Measurements from ENCODE around the gene ARHGAP8. TPM values are rescaled to one million over a fixed set of nuclear protein-coding genes. Genes with fewer than 3 reads are reported as not detected.

Gene ARHGAP8
- total RNA-seq, 6 experiments from 2014 or later: not detected

GRCh38 chr22:44865193-44866057 lies 113.0 kb downstream of the ARHGAP8 start:
- H3K36me3 Mint-ChIP-seq (ENCODE audit: low read depth): peaks cover 9% of the 10 kb centered on the region; the same call in 1 of the 2 replicates
- DNase-seq: no peak
- no peak for TF ChIP-seq CTCF (IDR thresholded peaks at IDR 0.05)
- H3K4me1 Mint-ChIP-seq (ENCODE audit: low read depth): peaks cover 3% of the 10 kb centered on the region; the same call in 1 of the 2 replicates
- H3K9me3 Mint-ChIP-seq: peaks cover 27% of the 10 kb centered on the region
- no peaks in the 10 kb centered on the region; the same call in 1 of the 2 replicates for H3K27me3 Mint-ChIP-seq (ENCODE audit: insufficient read depth)
- H3K27ac Mint-ChIP-seq: no peak overlapping the region
- H3K4me3 Mint-ChIP-seq: no peak overlapping the region

DNA sequence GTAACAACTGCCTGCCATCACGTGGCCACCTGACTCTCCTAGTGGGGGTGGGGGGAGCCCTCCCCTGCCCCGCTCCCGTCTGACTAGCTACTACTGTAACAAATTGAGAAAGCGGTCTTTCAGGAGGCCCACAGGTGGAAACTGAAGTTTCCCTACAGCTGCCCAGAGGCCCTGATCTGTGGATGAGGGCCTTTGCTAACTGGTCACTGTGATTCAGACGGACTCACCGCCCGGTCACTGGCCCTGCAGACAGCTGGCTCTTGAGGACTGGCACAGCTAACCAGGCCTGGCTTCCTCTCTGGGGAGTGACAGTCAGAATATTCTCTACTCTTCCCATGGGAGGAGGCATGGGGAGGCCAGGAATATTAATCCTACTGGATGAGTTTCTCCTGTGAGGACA lies 116.8 kb downstream of the ARHGAP8 start:
- no peak for DNase-seq
- Mint-ChIP-seq H3K27ac (no peak overlapping the region), H3K36me3 (ENCODE audit: low read depth) (0 out of 2 replicates have a peak, but pooled peaks cover 2% of the 10 kb centered on the region), H3K4me3 (no peak overlapping the region), H3K4me1 (ENCODE audit: low read depth) (peaks cover 5% of the 10 kb centered on the region; the same call in 1 of the 2 replicates), H3K27me3 (ENCODE audit: insufficient read depth) (no peaks in the 10 kb centered on the region; the same call in 1 of the 2 replicates), H3K9me3 (peaks cover 17% of the 10 kb centered on the region)
- TF ChIP-seq CTCF (IDR thresholded peaks at IDR 0.05): no peak

- Mint-ChIP-seq H3K4me3 (no peak overlapping the region), H3K27ac (no peak overlapping the region), H3K4me1 (ENCODE audit: low read depth) (peaks cover 5% of the 10 kb centered on the region; the same call in 1 of the 2 replicates), H3K36me3 (ENCODE audit: low read depth) (no peaks in the 10 kb centered on the region), H3K9me3 (peaks cover 13% of the 10 kb centered on the region), H3K27me3 (ENCODE audit: insufficient read depth) (no peaks in the 10 kb centered on the region; the same call in 1 of the 2 replicates)
- no peak for DNase-seq
- no peak for TF ChIP-seq CTCF (IDR thresholded peaks at IDR 0.05)
Measured at GRCh38 chr22:44870021-44870420, 117.6 kb downstream of the ARHGAP8 start.

GRCh38 chr22:44871782-44872181 lies 119.4 kb downstream of the ARHGAP8 start:
- peaks cover 5% of the 10 kb centered on the region; the same call in 1 of the 2 replicates for H3K4me1 Mint-ChIP-seq (ENCODE audit: low read depth)
- DNase-seq: no peak
- no peak overlapping the region for H3K4me3 Mint-ChIP-seq
- H3K9me3 Mint-ChIP-seq: peaks cover 17% of the 10 kb centered on the region
- TF ChIP-seq CTCF (IDR thresholded peaks at IDR 0.05): no peak
- no peak overlapping the region for H3K27ac Mint-ChIP-seq
- no peaks in the 10 kb centered on the region; the same call in 1 of the 2 replicates for H3K27me3 Mint-ChIP-seq (ENCODE audit: insufficient read depth)
- H3K36me3 Mint-ChIP-seq (ENCODE audit: low read depth): no peaks in the 10 kb centered on the region

DNA sequence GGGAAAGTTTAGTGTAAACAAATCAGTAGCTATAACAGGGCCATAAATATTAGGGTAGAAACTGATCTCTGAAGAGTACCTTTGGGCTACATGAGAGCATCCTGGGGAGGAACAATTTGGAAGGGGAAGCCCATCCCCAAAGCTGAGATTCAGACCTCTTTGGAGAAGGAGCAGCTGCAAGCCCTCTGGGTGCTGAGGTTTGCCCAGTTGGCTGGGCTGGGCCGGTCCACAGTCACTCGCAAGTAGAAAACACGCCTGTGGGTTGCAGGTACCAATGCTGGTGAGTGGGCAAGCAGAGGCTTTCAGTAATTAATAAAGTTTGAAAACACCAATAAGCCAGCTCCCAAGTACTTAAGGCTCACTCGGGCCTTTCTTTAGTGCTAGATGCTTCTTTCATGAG lies 124.5 kb downstream of the ARHGAP8 start:
- H3K4me1 Mint-ChIP-seq (ENCODE audit: low read depth): no peaks in the 10 kb centered on the region
- no peak for DNase-seq
- H3K27ac Mint-ChIP-seq: no peak overlapping the region
- peaks cover 3% of the 10 kb centered on the region for H3K27me3 Mint-ChIP-seq (ENCODE audit: insufficient read depth)
- TF ChIP-seq CTCF (IDR thresholded peaks at IDR 0.05): no peak
- no peaks in the 10 kb centered on the region for H3K36me3 Mint-ChIP-seq (ENCODE audit: low read depth)
- H3K9me3 Mint-ChIP-seq: peaks cover 34% of the 10 kb centered on the region
- no peak overlapping the region for H3K4me3 Mint-ChIP-seq
